ENCODE measurements around the gene TOB1.

TOB1 gene

DNA sequence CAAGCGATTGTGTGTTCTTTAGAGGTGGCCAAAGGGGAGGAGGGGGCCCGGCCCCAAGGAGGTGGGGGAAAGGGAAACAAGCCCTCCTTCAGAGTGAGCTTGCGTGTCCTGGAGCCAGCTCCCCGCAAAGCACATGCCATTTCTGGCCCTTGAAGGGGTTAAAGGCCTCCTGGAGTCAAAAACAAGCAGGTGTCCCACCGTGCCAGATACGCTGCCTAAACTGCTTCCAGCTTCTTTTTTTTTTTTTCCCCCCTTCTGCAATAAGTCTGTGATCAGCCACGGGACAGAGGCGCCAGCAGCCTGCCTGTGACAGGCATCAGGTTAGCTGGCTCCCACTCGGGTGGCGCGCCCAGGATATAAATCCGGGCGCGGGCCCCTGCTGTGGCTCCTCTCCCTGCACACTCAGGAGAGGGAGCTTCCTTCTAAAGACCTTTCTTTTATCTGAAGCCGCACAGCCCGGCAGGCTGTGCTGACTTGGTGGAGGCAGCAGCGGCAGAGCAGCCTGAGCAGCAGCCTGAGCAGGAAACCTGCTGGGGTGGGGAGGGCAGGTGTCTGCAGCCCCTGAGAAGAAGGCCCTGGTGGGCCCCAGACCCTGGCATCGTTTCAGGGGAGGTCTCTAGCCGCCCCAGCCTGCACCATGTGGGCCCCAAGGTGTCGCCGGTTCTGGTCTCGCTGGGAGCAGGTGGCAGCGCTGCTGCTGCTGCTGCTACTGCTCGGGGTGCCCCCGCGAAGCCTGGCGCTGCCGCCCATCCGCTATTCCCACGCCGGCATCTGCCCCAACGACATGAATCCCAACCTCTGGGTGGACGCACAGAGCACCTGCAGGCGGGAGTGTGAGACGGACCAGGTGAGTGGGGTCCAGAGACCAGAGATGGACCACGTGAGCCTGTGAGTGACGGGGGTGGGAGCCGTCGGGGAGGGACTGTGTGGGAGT is 30.6 kb downstream of the TOB1 start, which contains the start of gene WFIKKN2:
Gene WFIKKN2 (plus strand): TSS at position 286 of the 934 bp plus-strand sequence. CDS start 352 bp downstream, at position 638.
- TF ChIP-seq, protein P1, sequence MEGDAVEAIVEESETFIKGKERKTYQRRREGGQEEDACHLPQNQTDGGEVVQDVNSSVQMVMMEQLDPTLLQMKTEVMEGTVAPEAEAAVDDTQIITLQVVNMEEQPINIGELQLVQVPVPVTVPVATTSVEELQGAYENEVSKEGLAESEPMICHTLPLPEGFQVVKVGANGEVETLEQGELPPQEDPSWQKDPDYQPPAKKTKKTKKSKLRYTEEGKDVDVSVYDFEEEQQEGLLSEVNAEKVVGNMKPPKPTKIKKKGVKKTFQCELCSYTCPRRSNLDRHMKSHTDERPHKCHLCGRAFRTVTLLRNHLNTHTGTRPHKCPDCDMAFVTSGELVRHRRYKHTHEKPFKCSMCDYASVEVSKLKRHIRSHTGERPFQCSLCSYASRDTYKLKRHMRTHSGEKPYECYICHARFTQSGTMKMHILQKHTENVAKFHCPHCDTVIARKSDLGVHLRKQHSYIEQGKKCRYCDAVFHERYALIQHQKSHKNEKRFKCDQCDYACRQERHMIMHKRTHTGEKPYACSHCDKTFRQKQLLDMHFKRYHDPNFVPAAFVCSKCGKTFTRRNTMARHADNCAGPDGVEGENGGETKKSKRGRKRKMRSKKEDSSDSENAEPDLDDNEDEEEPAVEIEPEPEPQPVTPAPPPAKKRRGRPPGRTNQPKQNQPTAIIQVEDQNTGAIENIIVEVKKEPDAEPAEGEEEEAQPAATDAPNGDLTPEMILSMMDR (IDR thresholded peaks at IDR 0.05; ENCODE audit: low read depth, low read length, missing control alignments): no peak
- DNase-seq (ENCODE audit: low read depth): no peak

DNA sequence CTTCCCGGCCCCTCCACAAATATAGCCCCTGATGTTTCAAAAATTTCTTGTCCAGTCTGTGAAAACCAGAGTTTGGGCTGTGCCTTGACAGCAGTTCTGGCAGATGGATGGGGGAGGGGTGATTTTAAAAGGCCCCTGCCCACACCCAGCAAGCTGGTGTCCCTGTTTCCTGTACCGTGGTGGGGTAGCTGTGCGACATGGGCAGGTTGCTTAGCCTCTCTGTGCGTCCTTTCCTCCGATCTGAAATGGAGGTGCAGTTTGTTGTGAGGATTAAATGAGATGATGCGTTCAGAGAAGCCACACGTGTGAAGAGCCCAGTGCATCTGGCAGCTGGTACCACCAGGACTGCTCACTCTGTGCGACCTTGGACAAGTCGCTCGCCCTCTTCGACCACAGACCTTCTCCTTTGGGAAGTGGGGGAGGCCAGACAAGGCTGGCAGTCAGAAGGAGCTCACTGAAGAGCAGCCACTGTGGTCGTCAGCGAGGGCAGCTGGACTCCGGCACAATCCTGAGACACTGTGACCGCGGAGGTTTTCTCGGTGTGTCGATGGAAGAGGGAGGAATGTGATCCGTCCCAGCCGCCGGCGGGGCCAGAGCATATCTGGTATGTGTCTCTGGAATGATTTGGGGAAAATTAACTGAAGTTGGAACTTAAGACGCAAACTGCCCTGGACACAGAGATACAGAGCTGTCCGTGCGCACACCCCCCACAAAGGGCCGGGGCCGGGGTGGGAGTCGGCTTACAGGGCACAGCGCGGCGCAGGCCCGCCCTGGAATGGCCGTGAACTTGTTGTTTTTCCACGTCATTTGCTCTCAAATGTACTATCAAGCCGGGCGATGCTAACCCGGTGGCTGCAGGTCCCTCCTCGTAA is 31.5 kb downstream of the TOB1 start:
- no peak for DNase-seq (ENCODE audit: low read depth)
- TF ChIP-seq, protein P1 (IDR thresholded peaks at IDR 0.05; ENCODE audit: low read depth, low read length, missing control alignments): no peak
- no peak overlapping the region for H3K4me3 ChIP-seq (ENCODE audit: low read depth, low read length)

More for the DNA sequence above, 30.6 kb downstream of the TOB1 start, which contains the start of gene WFIKKN2:
- H3K4me3 ChIP-seq (ENCODE audit: low read depth, low read length): no peak within 1 kb of the TSS

DNA sequence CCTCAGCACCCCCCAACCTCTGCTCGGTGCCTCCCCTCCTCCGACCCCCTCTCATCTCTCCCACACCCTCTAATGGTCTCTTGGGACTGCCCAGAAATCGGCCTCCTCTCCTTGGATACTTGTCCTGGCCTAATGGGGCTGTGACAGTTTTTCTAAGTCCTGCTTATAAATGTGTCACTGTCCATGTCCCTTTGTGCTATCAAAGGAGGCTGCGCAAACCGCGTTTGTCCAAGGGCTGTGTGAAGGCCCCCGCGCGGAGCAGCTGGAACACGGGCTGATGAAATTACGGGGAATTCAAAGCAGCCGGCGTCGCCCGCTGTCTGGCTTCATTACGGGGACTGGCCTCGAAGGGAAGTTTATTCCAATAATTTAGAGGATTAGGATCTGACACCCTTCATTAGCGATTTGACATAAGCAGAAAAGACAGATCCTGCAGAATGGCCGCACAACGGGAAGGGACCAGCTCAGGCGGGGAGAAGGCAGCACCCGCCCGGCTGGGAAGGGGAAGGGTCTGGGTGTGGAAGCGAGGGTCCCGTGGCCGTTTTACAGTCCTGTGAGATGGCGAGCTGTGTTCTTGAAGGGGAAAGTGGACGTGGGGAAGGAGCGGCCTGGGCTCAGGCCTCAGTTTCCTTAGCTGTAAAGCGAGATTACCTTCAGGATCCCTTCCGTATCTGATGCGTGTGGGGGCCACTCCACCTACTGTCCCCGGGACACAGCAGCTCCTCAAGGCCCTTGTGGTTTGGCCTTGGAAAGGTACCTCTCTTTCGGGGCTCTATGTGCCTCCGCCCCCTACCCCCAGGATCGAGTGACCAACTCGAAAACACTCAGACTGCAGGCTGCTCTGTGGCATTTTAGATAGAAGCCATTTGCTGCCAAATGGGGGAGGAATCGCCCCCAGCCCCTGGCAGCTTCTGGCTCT is 32.4 kb downstream of the TOB1 start:
- TF ChIP-seq, protein P1 (IDR thresholded peaks at IDR 0.05; ENCODE audit: low read depth, low read length, missing control alignments): no peak
- DNase-seq (ENCODE audit: low read depth): no peak

DNA sequence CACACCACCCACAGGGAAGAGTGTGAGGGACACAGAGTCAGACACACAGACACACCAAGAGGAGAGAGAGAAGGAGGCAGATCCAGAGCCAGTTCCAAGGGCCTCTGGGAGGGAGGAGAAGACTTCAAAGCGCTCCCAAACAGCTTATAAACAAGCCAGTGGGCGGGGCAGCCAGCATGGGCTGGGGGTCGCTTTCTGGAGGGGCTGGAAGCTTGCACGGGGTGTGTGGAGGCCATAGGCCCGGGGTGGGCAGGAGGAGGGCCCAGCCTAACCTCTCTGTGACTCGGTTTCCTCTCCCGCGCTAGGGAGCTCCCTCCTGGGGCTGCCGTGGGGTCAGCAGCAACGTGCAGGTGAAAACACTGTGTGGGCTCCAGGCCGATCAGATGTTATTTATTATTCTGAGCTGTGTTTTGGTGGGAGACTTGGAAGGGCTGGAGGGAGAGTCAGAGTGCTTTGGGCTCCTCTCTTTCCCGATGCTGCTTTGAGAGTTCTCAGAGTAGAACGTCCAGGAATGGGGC is 33.2 kb downstream of the TOB1 start:
- no peak overlapping the region for H3K4me3 ChIP-seq (ENCODE audit: low read depth, low read length)
- DNase-seq (ENCODE audit: low read depth): no peak
- TF ChIP-seq, protein P1 (IDR thresholded peaks at IDR 0.05; ENCODE audit: low read depth, low read length, missing control alignments): no peak

More for the DNA sequence above, 32.4 kb downstream of the TOB1 start:
- no peak overlapping the region for H3K4me3 ChIP-seq (ENCODE audit: low read depth, low read length)

DNA sequence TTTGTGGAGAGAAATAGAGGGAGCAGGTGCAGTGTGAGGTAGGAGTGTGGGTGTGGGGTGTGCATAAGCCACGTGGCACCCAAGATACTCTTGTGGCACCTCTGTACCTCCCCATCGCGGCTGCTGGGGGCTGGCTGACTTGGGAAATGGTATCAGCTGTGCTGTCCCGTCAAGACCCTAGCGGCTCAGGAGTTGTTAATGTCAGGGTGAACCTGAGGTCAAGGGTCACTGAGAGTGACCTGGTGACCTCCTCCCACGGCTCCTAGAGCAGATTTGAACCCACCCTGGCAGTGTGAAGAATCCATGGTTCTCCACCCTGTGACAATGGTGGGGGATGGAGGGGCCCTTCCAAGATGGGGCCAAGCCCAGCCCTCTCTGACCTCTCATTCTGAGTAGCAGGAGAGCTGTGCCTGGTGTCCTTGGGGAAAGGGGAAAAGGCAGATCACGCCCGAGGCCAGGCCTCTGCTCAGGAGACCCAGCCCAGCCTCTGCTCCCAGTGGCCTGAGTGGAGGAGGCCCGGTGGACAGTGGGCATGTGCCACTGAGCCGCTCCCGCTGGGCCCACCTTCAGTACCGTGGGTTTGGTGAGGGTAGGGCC is 33.8 kb downstream of the TOB1 start:
- DNase-seq (ENCODE audit: low read depth): no peak
- H3K4me3 ChIP-seq (ENCODE audit: low read depth, low read length): no peak overlapping the region
- TF ChIP-seq, protein P1 (IDR thresholded peaks at IDR 0.05; ENCODE audit: low read depth, low read length, missing control alignments): no peak

Measured in GM12864 (cell line).